GM18502 (cell line): Measurements from ENCODE around the gene UHRF1.
"Not testable (repeated sequence)": the region's sequence is repeated elsewhere in the genome, so short reads cannot be mapped to it uniquely, and the experiment has no call there.

Source experiments
- ATAC-seq: cut with Tn5 transposase; IDR thresholded peaks from one replicate; pipeline ENCODE4 v1.9.1; 2021; ENCODE audit warnings: mild to moderate bottlenecking; ENCODE audit not compliant: unreplicated experiment, poor library complexity

UHRF1 gene

DNA sequence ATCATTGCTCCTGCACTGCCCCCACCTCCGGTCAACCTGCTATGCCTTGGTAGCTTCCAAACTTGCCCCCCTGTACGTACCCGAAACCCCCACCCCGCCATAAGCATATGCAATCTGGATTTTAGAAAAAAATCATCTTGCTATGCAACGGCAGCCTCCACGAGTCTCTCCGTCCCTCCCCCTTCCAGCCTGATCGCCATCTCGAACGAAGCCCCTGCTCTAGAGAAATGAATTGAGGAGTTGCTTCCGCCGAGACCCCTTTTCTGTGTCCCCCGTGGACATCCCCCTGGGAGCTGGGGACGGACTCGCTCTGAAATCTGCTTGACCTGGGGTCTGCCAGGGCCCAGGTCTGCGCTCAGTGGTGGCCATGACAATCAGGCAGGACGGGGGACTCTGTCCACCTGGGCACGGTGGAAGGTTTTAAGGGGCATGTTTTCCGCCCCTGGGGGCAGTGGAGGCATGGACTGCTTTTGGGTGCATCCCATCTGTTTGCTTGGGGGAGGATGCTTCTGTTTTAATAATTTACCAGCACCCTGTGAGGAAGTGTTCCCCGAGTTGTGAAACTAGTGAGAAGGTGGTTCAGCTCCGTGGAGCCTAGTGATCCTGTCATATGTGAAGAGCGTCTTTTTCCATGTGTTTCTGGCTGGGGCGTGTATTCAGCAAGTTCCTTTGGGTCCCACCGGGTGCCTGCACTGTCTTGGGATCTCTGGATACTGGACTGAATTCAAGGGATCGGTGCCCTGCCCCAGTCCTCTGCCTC lies 60.7 kb downstream of the UHRF1 start:
- ATAC-seq = no peak

DNA sequence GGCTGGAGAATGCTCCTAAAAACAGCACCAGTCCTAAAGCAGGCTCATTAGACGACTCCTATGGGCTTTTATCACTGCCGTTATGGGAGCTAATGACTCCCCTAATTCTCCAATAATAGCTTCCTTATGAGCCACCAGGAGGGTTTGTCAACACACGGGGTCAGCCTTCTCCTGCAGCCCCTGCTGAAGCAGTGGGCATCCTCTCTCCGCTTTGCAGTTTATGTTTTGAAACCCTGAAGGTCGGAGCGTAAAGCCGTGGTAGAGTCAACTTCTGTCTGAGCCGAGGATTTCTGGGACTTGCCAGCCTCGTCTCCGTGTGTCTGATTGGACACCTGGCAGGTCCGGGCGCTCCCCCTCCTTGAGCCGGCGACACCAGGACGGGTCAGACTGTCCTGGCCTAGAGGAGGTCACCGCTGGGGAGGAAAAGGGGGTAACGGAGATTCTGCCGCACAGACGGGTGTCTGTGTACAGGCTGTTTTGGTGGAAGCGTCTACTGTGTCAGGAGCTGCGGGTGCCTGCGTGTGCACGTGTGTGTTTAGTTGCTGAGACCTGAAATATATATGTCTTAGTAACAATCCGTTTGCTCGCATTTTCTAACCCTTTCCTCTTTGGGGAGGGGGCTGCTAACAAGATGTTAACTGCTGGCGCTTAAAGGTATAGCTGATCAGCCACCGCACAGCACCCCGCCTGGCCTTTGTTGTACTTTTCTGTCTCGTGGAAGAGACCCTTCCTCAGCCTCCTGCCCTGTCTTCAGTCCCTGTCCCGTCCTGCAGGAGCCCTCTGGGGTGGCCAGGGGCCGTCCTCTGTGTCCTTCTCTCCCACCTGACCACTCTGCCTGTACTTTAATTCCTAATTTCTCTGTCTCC lies 61.5 kb downstream of the UHRF1 start:
- ATAC-seq = no peak

GRCh38 chr19:4971424-4971793 lies 62.1 kb downstream of the UHRF1 start:
- ATAC-seq = no peak

GRCh38 chr19:4971816-4972495 lies 62.7 kb downstream of the UHRF1 start:
- ATAC-seq = no peak

DNA sequence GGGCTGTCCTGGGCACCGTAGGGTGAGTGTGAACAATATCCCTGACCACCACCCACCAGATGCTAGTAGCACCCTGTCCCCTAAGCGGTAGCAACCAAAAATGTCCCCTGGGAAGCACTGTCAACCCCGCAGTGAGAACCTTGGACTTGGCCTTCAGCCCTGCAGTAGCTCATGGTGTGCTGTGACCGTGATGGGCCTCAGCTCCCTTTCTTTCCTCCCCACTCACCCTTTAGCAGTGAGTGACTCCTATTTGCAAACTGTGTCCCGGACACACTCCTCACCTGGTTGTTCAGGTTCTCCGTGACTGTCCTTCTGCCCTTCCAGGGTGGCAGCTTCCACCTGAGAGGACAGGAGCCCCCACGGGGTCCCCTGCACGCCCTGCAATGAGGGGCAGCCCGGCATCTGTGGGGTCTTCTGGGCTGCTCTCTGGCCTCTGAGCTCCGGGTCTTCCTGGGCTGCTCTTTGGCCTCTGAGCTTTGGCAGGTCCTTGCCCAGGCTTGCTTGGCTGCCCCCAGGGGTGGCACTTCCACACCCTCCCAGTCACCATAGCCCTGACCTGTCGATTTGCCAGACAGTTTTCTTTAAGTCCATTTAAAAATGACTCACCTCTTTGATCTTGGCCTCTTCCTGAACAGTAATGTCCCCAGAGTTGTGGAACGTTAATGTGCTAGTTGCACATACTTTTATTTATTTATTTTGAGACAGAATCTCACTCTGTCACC lies 63.4 kb downstream of the UHRF1 start:
- no peak for ATAC-seq

DNA sequence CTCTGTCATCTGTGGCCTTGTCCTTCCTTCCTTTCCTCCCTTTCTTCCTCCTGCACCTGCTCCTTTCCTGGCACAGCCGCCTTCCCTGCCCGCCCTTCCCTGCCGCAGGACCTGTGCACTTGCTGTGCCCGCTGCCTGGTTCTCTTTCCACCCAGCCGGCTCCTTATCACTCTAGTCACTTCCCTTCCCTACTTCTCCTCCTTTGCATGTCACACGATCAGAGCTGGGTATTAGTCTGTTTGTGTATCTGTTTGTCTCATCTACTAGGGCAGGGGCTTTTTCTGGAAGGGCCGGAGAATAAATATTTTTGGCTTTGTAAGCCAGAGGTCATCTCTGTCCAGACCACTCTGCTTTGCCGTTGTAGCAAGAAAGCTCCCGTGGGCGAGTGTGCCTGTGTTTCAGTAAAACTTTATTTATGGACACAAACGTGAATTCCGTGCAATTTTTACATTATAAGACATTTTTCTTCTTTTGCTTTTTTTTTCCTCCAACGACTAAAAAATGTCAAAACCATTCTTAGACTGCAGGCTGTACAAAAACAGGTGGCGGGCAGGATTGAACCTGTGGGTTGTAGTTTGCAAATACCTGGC lies 65.7 kb downstream of the UHRF1 start:
- ATAC-seq = no peak

GRCh38 chr19:4975601-4976000 lies 66.3 kb downstream of the UHRF1 start:
- ATAC-seq = not testable (repeated sequence)

DNA sequence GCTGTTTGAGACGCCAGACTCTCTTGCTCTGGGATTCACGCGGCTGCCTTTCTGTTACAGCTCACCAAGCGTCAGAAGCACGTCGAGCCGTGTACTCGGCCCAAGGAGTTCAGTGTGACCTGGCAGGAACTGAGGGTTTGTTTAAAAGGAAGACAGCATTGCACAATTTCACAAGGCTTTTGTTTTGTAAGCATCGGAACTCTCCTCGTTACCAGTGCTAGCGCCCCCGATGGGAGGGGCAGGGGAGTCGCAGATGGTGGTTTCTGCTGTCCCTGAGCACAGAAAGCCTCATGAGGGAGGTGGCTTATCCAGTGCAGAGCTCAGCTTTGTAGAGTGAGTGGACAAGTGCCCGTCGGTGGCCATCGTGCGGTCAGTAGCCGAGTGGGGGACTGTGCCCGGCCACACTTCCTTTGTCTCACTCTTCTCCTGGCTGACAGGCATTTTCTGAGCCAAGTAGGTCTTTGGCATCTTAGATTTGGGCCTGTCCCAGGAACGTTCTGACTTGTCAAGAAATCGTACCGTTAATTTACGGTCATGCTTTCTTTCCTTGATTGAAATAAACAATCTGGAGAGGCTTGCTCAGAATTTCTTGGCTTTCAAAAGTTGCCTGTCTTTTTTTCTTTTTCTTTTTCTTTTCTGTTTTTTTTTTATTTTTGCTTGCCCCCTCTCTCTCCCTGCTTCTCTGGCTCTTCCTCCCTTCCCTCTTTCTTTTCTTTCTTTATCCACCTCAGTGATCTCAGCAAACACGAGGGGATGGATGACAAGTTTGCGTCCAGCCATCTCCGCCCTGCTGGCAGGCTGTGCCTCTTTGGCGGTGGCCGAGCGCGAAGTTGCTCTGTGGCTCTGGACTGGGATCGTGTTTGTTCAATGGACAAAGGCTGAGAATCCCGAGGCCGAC lies 67.3 kb downstream of the UHRF1 start:
- no peak for ATAC-seq

GRCh38 chr19:4977299-4978174 lies 68.2 kb downstream of the UHRF1 start:
- ATAC-seq = no peak

GRCh38 chr19:4979211-4979807 lies 70.0 kb downstream of the UHRF1 start:
- no peak for ATAC-seq

- no peak for ATAC-seq
Observed at GRCh38 chr19:4980067-4980466, 70.8 kb downstream of the UHRF1 start.

DNA sequence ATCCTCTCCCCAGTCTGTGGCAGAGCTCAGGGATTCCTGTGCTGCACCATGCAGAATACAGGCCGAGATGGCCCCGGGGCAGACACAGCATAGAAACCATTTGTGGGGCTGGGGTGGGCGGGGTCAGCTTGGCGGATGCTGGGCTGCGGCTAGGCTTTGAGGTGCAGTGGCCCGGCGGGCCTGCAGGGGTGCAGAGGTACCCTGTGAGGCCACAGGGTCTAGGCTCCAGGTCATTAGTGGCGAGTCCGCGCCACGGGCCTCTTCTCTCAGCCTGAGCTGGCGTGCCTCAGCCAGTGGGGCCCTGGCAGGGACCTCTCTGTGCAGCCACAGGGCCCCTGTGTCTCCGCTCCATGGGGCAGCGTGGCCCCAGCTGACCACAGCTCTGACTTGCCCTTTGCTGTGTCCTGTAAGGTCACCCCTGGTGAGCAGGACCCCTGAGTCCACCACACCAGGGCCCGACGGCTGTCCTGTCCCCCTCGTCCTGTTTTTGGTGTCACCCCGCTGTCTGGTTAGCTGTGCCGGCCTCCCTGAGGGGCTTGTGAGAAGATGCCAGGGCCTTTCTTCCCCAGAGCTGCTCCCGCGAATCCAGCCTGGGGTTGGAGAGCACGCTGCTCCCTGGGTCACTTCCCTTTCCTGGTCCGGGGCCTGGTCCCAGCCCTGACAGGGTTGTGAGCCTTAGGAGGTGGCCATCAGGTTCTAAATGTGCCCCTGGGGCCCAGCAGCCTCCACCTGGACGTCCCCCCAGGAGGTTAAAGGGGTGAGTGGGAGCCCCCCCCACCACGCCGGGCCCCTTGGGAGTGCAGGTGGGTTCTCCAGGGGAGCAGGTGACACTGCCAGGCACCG lies 71.8 kb downstream of the UHRF1 start:
- no peak for ATAC-seq

GRCh38 chr19:4981681-4981958 lies 72.3 kb downstream of the UHRF1 start:
- ATAC-seq = no peak

DNA sequence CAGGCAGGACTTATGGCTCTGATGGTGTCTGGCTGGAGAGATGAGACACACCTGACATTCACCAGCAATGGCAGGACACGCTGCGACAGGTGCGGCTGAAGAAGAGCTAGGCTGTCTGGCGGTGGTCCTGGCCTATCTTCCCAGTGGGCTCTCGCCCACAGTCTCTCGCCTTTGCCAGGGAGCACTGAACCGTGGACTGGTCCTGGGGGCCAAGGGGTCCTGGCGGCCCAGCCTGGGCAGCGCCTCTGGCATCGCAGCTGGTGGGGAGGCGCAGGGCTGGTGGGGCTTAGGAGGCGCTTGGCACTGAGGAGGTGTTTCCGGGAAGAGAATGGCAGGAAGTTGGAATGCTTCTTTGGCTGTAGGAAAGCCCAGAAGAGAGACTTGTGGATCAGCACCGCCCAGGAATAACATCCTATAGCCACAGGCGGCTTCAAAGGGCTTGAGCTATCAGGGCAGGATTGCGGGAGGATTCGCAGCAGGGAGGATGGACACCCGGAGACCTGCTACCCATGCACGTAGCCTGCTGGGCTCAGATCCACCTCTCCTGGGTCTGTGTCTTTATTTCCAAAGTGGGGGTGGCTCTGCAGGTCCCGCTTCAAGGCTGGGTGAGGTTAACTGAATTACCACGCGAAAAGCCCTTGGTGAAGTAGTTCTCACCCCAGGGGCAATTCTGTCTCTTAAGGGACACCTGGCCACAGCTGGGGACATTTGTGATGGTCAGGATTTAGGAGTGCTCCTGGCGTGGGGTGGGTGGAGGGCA lies 74.2 kb downstream of the UHRF1 start:
- ATAC-seq = no peak

- ATAC-seq = no peak
Observed at GRCh38 chr19:4984106-4984380, 74.7 kb downstream of the UHRF1 start.

- ATAC-seq = no peak
Observed at GRCh38 chr19:4984438-4984990, 75.2 kb downstream of the UHRF1 start.
